HEK293T (cell line): Measurements from ENCODE around the gene ACACB.

Experiments used
- BHLHE40 ChIP-seq: fragments of 450-650 bp; IDR thresholded peaks from 2 replicates; pipeline ENCODE4 v1.6.1; 2016; ENCODE audit warnings: mild to moderate bottlenecking, moderate library complexity, borderline replicate concordance
- FOXK2 ChIP-seq: fragments of 450-650 bp; IDR thresholded peaks from 2 replicates; pipeline ENCODE4 v1.6.1; 2016; ENCODE audit warnings: mild to moderate bottlenecking
- HDGF ChIP-seq: fragments of 450-650 bp; IDR thresholded peaks from 2 replicates; pipeline ENCODE4 v1.6.1; 2017; ENCODE audit warnings: antibody characterized with exemption, borderline replicate concordance
- SP1 ChIP-seq: fragments of 450-650 bp; IDR thresholded peaks from 2 replicates; pipeline ENCODE4 v1.6.1; 2017
- TARDBP ChIP-seq: fragments of 450-650 bp; IDR thresholded peaks from 2 replicates; pipeline ENCODE4 v1.6.1; 2016

- TF ChIP-seq TARDBP (no peak), FOXK2 (no peak), BHLHE40 (no peak), HDGF (no peak), SP1 (no peak)
Measured at GRCh38 chr12:109290061-109290460, 173.7 kb downstream of the ACACB start.
